ENCODE results near the gene CCND3.

- TF ChIP-seq POLR2A (IDR thresholded peaks at IDR 0.05; ENCODE audit: low read length) (no peak), GATA1 (IDR thresholded peaks at IDR 0.05; ENCODE audit: low read depth, low read length) (no peak)
Observed at GRCh38 chr6:41960028-41960427, 18.4 kb upstream of the CCND3 start.

Measured in erythroblast (primary cell).